ENCODE data around the gene GPC6.

DNA sequence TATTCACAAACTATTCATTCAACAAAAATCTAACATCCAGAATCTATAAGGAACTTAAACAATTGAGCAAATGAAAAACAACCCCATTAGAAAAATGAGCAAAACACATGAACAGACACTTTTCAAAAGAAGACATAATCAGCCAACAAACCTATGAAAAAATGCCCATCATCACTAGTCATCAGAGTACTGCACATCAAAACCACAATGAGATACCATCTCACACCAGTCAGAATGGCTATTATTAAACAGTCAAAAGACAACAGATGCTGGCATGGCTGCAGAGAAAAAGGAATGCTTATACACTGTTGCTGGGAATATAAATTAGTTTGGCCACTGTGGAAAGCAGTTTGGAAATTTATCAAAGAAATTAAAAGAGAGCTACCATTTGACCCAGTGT, 487.6 kb downstream of the GPC6 start:
- TF ChIP-seq, protein P1, sequence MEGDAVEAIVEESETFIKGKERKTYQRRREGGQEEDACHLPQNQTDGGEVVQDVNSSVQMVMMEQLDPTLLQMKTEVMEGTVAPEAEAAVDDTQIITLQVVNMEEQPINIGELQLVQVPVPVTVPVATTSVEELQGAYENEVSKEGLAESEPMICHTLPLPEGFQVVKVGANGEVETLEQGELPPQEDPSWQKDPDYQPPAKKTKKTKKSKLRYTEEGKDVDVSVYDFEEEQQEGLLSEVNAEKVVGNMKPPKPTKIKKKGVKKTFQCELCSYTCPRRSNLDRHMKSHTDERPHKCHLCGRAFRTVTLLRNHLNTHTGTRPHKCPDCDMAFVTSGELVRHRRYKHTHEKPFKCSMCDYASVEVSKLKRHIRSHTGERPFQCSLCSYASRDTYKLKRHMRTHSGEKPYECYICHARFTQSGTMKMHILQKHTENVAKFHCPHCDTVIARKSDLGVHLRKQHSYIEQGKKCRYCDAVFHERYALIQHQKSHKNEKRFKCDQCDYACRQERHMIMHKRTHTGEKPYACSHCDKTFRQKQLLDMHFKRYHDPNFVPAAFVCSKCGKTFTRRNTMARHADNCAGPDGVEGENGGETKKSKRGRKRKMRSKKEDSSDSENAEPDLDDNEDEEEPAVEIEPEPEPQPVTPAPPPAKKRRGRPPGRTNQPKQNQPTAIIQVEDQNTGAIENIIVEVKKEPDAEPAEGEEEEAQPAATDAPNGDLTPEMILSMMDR (optimal IDR thresholded peaks at IDR 0.05 in 1 of 3, IDR thresholded peaks at IDR 0.05 in 1 of 3, conservative IDR thresholded peaks at IDR 0.05 in 1 of 3; ENCODE audit: extremely low read depth in 1 of 3, insufficient read depth in 2 of 3, low read length in 3 of 3), result no peak
- TF ChIP-seq EZH2 (IDR thresholded peaks at IDR 0.05; ENCODE audit: low read length), result no peak

Data from keratinocyte (primary cell).